ENCODE results near the gene METTL16.

The METTL16 gene

GRCh38 chr17:2412561-2413021 lies 99.1 kb downstream of the METTL16 start:
- peak; percentile 38; the same call in 1 of the 2 replicates for TF ChIP-seq TCF4 (CRISPR knock-in tag; IDR thresholded peaks at IDR 0.05; ENCODE audit: borderline replicate concordance)
- TF ChIP-seq OSR1 (CRISPR knock-in tag; IDR thresholded peaks at IDR 0.05), result no peak
- TF ChIP-seq ZC3H10 (CRISPR knock-in tag; IDR thresholded peaks at IDR 0.05), result no peak
- TF ChIP-seq CREB5 (CRISPR knock-in tag; IDR thresholded peaks at IDR 0.05; ENCODE audit: low read depth), result no peak
- TF ChIP-seq ZNF70 (CRISPR knock-in tag; IDR thresholded peaks at IDR 0.05), result no peak
- peak; percentile 64 for ATAC-seq

GRCh38 chr17:2410951-2411350 lies 100.7 kb downstream of the METTL16 start:
- TF ChIP-seq GLIS3 (CRISPR knock-in tag; IDR thresholded peaks at IDR 0.05) (no peak), TOX (CRISPR knock-in tag; IDR thresholded peaks at IDR 0.05; ENCODE audit: borderline replicate concordance) (no peak), ISL1 (CRISPR knock-in tag; IDR thresholded peaks at IDR 0.05) (no peak), RARB (CRISPR knock-in tag; IDR thresholded peaks at IDR 0.05) (no peak), CSRNP3 (CRISPR knock-in tag; IDR thresholded peaks at IDR 0.05) (no peak), CSDC2 (CRISPR knock-in tag; IDR thresholded peaks at IDR 0.05) (no peak), OSR1 (CRISPR knock-in tag; IDR thresholded peaks at IDR 0.05) (no peak), PPARA (CRISPR knock-in tag; IDR thresholded peaks at IDR 0.05; ENCODE audit: borderline replicate concordance) (no peak), BACH2 (CRISPR knock-in tag; IDR thresholded peaks at IDR 0.05; ENCODE audit: borderline replicate concordance) (no peak)
- no peak for ATAC-seq

GRCh38 chr17:2406903-2407790 lies 104.5 kb downstream of the METTL16 start:
- TF ChIP-seq SNAI2 (CRISPR knock-in tag; IDR thresholded peaks at IDR 0.05), result no peak
- no peak for TF ChIP-seq ZNF70 (CRISPR knock-in tag; IDR thresholded peaks at IDR 0.05)
- peak; percentile 93 for ATAC-seq

- no peak for ATAC-seq
- TF ChIP-seq ISL1 (CRISPR knock-in tag; IDR thresholded peaks at IDR 0.05), result no peak
- no peak for TF ChIP-seq CSDC2 (CRISPR knock-in tag; IDR thresholded peaks at IDR 0.05)
- TF ChIP-seq GLIS3 (CRISPR knock-in tag; IDR thresholded peaks at IDR 0.05), result no peak
- no peak for TF ChIP-seq ARNTL (CRISPR knock-in tag; IDR thresholded peaks at IDR 0.05; ENCODE audit: borderline replicate concordance, low read depth)
- no peak for TF ChIP-seq PATZ1 (CRISPR knock-in tag; IDR thresholded peaks at IDR 0.05; ENCODE audit: borderline replicate concordance)
- TF ChIP-seq SNAI2 (CRISPR knock-in tag; IDR thresholded peaks at IDR 0.05), result no peak
- no peak for TF ChIP-seq ESRRG (CRISPR knock-in tag; IDR thresholded peaks at IDR 0.05)
- no peak for TF ChIP-seq CREB5 (CRISPR knock-in tag; IDR thresholded peaks at IDR 0.05; ENCODE audit: low read depth)
- no peak for TF ChIP-seq TSHZ2 (CRISPR knock-in tag; IDR thresholded peaks at IDR 0.05)
- no peak for TF ChIP-seq CSRNP3 (CRISPR knock-in tag; IDR thresholded peaks at IDR 0.05)
- no peak for TF ChIP-seq TCF4 (CRISPR knock-in tag; IDR thresholded peaks at IDR 0.05; ENCODE audit: borderline replicate concordance)
- TF ChIP-seq ZC3H10 (CRISPR knock-in tag; IDR thresholded peaks at IDR 0.05), result no peak
- TF ChIP-seq ZNF70 (CRISPR knock-in tag; IDR thresholded peaks at IDR 0.05), result no peak
- TF ChIP-seq RARB (CRISPR knock-in tag; IDR thresholded peaks at IDR 0.05), result no peak
- no peak for TF ChIP-seq PPARA (CRISPR knock-in tag; IDR thresholded peaks at IDR 0.05; ENCODE audit: borderline replicate concordance)
- TF ChIP-seq POU6F1 (CRISPR knock-in tag; IDR thresholded peaks at IDR 0.05; ENCODE audit: borderline replicate concordance, low read depth), result no peak
These were observed 105.3 kb downstream of the METTL16 start for GRCh38 chr17:2406271-2406902.
